K562 (cell line): ENCODE measurements around the gene ELOVL2. TPM values are rescaled to one million over a fixed set of nuclear protein-coding genes. Genes with fewer than 3 reads are reported as not detected.

Source experiments
- CHD2 ChIP-seq: IDR thresholded peaks from 2 replicates; pipeline ENCODE4 v1.6.1; 2011; ENCODE audit warnings: low read depth, low read length
- GTF2E2 ChIP-seq: fragments of 200-800 bp; sonication (Bioruptor generic); IDR thresholded peaks from 2 replicates; pipeline ENCODE4 v1.6.1; 2016; ENCODE audit warnings: missing genetic modification characterization, missing compliant biosample characterization
- KLF10 ChIP-seq: fragments of 250-450 bp; sonication (Bioruptor Pico); IDR thresholded peaks from 2 replicates; pipeline ENCODE4 v1.6.1; 2021; ENCODE audit warnings: matching md5 sums
- PBX2 ChIP-seq, 2 experiments: IDR thresholded peaks in 1 of 2; conservative IDR thresholded peaks in 1 of 2; 2 replicates each; pipeline ENCODE4 v1.6.1; 2016; ENCODE audit warnings: low read depth in 2 of 2, mild to moderate bottlenecking in 1 of 2, missing compliant biosample characterization in 1 of 2, missing genetic modification characterization in 1 of 2, moderate library complexity in 1 of 2
- PHF21A ChIP-seq: fragments of 450-650 bp; IDR thresholded peaks from 2 replicates; pipeline ENCODE4 v1.6.1; 2017; ENCODE audit warnings: low read depth, borderline replicate concordance
- POLR2G ChIP-seq: fragments of 200-400 bp; formaldehyde crosslinking; IDR thresholded peaks from 2 replicates; pipeline ENCODE4 v1.6.1; 2017; ENCODE audit warnings: low read depth, mild to moderate bottlenecking, antibody characterized with exemption, low read length, moderate library complexity
- RBM39 ChIP-seq: fragments of 200-400 bp; formaldehyde crosslinking; optimal IDR thresholded peaks from 2 replicates; pipeline ENCODE3; 2018; ENCODE audit warnings: low read depth, low read length
- SMAD3 ChIP-seq: fragments of 450-650 bp; formaldehyde crosslinking; conservative IDR thresholded peaks from 2 replicates; pipeline ENCODE4 v1.4.0; 2020; ENCODE audit warnings: mild to moderate bottlenecking
- TAL1 ChIP-seq: fragments of 450-650 bp; IDR thresholded peaks from 2 replicates; pipeline ENCODE4 v1.6.1; 2016; ENCODE audit warnings: mild to moderate bottlenecking
- ZC3H4 ChIP-seq: sonication (generic); formaldehyde crosslinking; IDR thresholded peaks from 2 replicates; pipeline ENCODE4 v1.9.0; 2021; ENCODE audit warnings: missing genetic modification reagents, borderline replicate concordance
- ZFP91 ChIP-seq: sonication (generic); formaldehyde crosslinking; IDR thresholded peaks from 2 replicates; pipeline ENCODE4 v1.8.0; 2022; ENCODE audit warnings: mild to moderate bottlenecking, missing genetic modification reagents
- ZNF121 ChIP-seq: sonication (generic); formaldehyde crosslinking; conservative IDR thresholded peaks from 2 replicates; pipeline ENCODE4 v1.8.0; 2022; ENCODE audit warnings: missing genetic modification reagents
- polyA plus RNA-seq, 8 experiments: library from polyadenylated mRNA; depleted of rRNA in 4 of 8; stranded (reverse) in 5 of 8; unstranded in 3 of 8; fragments of >200 nt; fragmentation: Nextera tagmentation in 2 of 8; fragmentation: Illumina TruSeq in 1 of 8; extraction: Ambion mirVana in 2 of 8; extraction: Trizol in 1 of 8; gene quantifications; 2 replicates each; pipeline versions ENCODE4 v1.2.1 to v1.2.3, GENCODE V29; 2011 to 2014; ENCODE audit warnings: inconsistent platforms in 1 of 8, missing spikeins in 1 of 8
- total RNA-seq, 7 experiments: library from RNA; depleted of rRNA in 6 of 7; stranded (reverse); fragments of >200 nt in 6 of 7; fragmentation: Illumina TruSeq in 2 of 7; extraction: Trizol in 2 of 7; gene quantifications; 2 replicates each; pipeline versions ENCODE4 v1.2.1 to v1.2.3, GENCODE V29; 2011 to 2021; ENCODE audit warnings: low replicate concordance in 1 of 7
- TF ChIP-seq, protein P1 (sequence below): fragments of 450-650 bp; IDR thresholded peaks from 2 replicates; pipeline ENCODE4 v1.6.1; 2018; ENCODE audit not compliant: partially characterized antibody
- TF ChIP-seq, protein P2 (sequence below): fragments of 450-650 bp; IDR thresholded peaks from 2 replicates; pipeline ENCODE4 v1.6.1; 2016; ENCODE audit warnings: missing biosample characterization, missing genetic modification characterization

The ELOVL2 gene
- total and polyA plus RNA-seq, 9 of the 15 experiments (the other 6 are each of a cell fraction or from before 2014, with no cell fraction given): 0.05 to 0.96 (median 0.31) TPM

DNA sequence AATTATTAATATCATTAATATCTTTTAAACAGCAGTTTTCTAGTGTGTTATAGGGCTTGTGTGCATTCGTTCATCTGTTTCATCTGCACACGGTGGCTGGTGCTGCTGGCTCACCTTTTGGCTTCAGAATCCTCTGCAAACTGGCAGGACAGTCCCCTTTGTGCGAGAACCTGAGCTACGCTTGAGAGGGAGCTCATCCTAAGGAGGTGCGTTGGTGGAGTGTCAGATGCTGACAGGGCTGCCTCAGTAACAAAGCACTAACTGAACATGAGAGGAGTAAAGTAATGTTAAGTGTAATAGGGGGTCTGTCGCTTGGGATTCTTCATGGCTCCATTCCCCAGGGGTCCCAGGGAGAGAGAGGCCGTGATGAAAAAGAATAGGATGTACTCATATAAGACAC, 22.4 kb downstream of the ELOVL2 start (continued):
- TF ChIP-seq, protein P1, sequence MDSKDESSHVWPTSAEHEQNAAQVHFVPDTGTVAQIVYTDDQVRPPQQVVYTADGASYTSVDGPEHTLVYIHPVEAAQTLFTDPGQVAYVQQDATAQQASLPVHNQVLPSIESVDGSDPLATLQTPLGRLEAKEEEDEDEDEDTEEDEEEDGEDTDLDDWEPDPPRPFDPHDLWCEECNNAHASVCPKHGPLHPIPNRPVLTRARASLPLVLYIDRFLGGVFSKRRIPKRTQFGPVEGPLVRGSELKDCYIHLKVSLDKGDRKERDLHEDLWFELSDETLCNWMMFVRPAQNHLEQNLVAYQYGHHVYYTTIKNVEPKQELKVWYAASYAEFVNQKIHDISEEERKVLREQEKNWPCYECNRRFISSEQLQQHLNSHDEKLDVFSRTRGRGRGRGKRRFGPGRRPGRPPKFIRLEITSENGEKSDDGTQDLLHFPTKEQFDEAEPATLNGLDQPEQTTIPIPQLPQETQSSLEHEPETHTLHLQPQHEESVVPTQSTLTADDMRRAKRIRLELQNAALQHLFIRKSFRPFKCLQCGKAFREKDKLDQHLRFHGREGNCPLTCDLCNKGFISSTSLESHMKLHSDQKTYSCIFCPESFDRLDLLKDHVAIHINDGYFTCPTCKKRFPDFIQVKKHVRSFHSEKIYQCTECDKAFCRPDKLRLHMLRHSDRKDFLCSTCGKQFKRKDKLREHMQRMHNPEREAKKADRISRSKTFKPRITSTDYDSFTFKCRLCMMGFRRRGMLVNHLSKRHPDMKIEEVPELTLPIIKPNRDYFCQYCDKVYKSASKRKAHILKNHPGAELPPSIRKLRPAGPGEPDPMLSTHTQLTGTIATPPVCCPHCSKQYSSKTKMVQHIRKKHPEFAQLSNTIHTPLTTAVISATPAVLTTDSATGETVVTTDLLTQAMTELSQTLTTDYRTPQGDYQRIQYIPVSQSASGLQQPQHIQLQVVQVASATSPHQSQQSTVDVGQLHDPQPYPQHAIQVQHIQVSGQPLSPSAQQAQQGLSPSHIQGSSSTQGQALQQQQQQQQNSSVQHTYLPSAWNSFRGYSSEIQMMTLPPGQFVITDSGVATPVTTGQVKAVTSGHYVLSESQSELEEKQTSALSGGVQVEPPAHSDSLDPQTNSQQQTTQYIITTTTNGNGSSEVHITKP: no peak
- TF ChIP-seq ZC3H4 (no peak), ZFP91 (CRISPR knock-in tag) (no peak), GTF2E2 (tag) (no peak), PBX2 (CRISPR knock-in tag; IDR thresholded peaks at IDR 0.05; ENCODE audit: low read depth) (no peak), PBX2 (tag; conservative IDR thresholded peaks at IDR 0.05; ENCODE audit: low read depth) (no peak), PHF21A (no peak), ZNF121 (no peak), RBM39 (no peak), SMAD3 (CRISPR knock-in tag) (no peak), POLR2G (no peak), CHD2 (no peak), KLF10 (CRISPR knock-in tag) (no peak), TAL1 (no peak)
- TF ChIP-seq, protein P2, sequence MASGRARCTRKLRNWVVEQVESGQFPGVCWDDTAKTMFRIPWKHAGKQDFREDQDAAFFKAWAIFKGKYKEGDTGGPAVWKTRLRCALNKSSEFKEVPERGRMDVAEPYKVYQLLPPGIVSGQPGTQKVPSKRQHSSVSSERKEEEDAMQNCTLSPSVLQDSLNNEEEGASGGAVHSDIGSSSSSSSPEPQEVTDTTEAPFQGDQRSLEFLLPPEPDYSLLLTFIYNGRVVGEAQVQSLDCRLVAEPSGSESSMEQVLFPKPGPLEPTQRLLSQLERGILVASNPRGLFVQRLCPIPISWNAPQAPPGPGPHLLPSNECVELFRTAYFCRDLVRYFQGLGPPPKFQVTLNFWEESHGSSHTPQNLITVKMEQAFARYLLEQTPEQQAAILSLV (tag): no peak
- TF ChIP-seq, all 486 proteins: peak for 0
